MCF 10A (cell line): ENCODE measurements around the gene CERS6. TPM values are rescaled to one million over a fixed set of nuclear protein-coding genes. Genes with fewer than 3 reads are reported as not detected.

Experiments
- BruUV-seq: library from RNA; stranded (reverse); fragments of 400-500 nt; replicated peaks from 2 replicates; lab custom pipeline; 2021; lab: Mats Ljungman, UMichigan
- CTCF ChIA-PET: fragments of 300-600 bp; sonication (Branson Sonifier 250); formaldehyde crosslinking; extraction: SDS; loops from one replicate; lab custom pipeline; 2021; ENCODE audit warnings: antibody characterized with exemption, inconsistent platforms; lab: Yijun Ruan, JAX
- POLR2A ChIA-PET: fragments of 300-600, 350-650 bp; sonication (Branson Sonifier 250); formaldehyde crosslinking; extraction: SDS; loops from one replicate; lab custom pipeline; 2020; ENCODE audit warnings: antibody characterized with exemption, inconsistent platforms; lab: Yijun Ruan, JAX
- DNase-seq: peaks from one replicate; pipeline ENCODE4 v3.0.0-alpha.2; 2018; ENCODE audit not compliant: unreplicated experiment
- H3K27ac Mint-ChIP-seq: one replicate; pipeline ENCODE4 v1.8.0; 2022; ENCODE audit warnings: mild to moderate bottlenecking, low read depth, mixed read lengths; ENCODE audit not compliant: unreplicated experiment
- H3K27me3 Mint-ChIP-seq: one replicate; pipeline ENCODE4 v1.8.0; 2022; ENCODE audit warnings: mixed read lengths; ENCODE audit not compliant: insufficient read depth, unreplicated experiment
- H3K36me3 Mint-ChIP-seq: one replicate; pipeline ENCODE4 v1.8.0; 2022; ENCODE audit warnings: mild to moderate bottlenecking, moderate library complexity, mixed read lengths; ENCODE audit not compliant: insufficient read depth, unreplicated experiment
- H3K4me1 Mint-ChIP-seq: one replicate; pipeline ENCODE4 v1.8.0; 2022; ENCODE audit warnings: mixed read lengths; ENCODE audit not compliant: insufficient read depth, unreplicated experiment
- H3K4me3 Mint-ChIP-seq: one replicate; pipeline ENCODE4 v1.8.0; 2022; ENCODE audit warnings: mild to moderate bottlenecking, moderate library complexity, mixed read lengths; ENCODE audit not compliant: unreplicated experiment
- H3K9me3 Mint-ChIP-seq: one replicate; pipeline ENCODE4 v1.8.0; 2022; ENCODE audit warnings: mixed read lengths; ENCODE audit not compliant: unreplicated experiment
- intact Hi-C: fragments of 100-400 bp; cut with micrococcal nuclease; formaldehyde crosslinking; loops from 2 replicates; pipeline ENCODE4 v1.14.1; 2022
- total RNA-seq: library from RNA; stranded (reverse); gene quantifications from 2 replicates; pipeline ENCODE4 v1.2.3, GENCODE V29; 2022
- TF ChIP-seq, protein P1 (sequence below): fragments of 200-600 bp; IDR thresholded peaks from one replicate; pipeline ENCODE4 v1.8.0; 2022; ENCODE audit warnings: antibody characterized with exemption, mild to moderate bottlenecking; ENCODE audit not compliant: unreplicated experiment

CERS6 gene
- total RNA-seq, 1 experiment from 2014 or later, result 27.4 TPM

DNA sequence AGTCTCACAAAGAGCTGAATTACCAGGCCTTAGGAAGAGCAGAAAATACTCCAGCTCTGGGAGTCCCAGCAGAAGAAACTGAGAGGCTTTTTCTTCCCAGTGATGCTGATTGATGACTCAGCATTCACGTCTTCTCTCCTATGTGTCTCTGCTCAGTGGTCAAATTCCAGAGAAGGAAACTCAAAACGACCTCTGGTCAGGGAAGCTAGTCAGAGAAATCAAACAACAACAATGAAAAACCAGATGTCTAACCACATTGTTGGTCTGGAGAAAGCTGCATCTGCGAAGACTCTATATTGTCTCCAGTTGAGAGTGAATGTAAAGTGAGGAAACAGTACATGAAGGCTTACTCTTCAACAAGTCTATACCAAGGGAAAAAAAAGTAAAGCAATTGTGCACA, 28.6 kb upstream of the CERS6 start:
- Mint-ChIP-seq H3K27ac (no peak overlapping the region), H3K36me3 (no peaks in the 10 kb centered on the region), H3K9me3 (no peaks in the 10 kb centered on the region), H3K4me3 (no peak overlapping the region), H3K4me1 (no peaks in the 10 kb centered on the region), H3K27me3 (no peaks in the 10 kb centered on the region)
- ChIA-PET POLR2A (no interaction called here), CTCF (interaction anchor here (1.0 kb wide), 1 partner anchor 11 kb away, joined by 3 read pairs; no protein-coding TSS in a partner anchor)
- BruUV-seq, result no TSS peak
- TF ChIP-seq, protein P1, sequence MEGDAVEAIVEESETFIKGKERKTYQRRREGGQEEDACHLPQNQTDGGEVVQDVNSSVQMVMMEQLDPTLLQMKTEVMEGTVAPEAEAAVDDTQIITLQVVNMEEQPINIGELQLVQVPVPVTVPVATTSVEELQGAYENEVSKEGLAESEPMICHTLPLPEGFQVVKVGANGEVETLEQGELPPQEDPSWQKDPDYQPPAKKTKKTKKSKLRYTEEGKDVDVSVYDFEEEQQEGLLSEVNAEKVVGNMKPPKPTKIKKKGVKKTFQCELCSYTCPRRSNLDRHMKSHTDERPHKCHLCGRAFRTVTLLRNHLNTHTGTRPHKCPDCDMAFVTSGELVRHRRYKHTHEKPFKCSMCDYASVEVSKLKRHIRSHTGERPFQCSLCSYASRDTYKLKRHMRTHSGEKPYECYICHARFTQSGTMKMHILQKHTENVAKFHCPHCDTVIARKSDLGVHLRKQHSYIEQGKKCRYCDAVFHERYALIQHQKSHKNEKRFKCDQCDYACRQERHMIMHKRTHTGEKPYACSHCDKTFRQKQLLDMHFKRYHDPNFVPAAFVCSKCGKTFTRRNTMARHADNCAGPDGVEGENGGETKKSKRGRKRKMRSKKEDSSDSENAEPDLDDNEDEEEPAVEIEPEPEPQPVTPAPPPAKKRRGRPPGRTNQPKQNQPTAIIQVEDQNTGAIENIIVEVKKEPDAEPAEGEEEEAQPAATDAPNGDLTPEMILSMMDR, result no peak
- intact Hi-C loops, result no loop called here
- no peak for DNase-seq

DNA sequence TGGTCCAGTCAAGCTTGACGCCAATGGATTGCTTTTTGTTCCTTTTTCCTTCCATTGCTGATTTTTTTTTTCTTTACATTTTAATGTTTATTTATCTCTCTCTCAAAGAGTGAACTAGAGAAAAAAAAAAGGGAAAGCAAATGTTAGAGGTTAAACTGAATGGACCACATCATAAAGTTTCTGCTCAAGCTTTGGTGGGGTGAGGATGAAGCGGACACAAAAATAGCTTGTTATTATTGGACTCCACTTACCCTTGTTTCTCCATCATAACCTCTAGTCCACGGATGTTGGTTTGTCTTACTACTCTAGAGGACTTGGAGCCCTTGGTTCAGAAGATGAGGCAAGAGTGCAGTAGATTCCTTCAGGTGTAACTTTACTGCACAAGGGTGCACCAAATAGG, 27.6 kb upstream of the CERS6 start:
- no TSS peak for BruUV-seq
- ChIA-PET CTCF (no interaction called here), POLR2A (no interaction called here)
- TF ChIP-seq, protein P1, result no peak
- no peak overlapping the region for H3K4me3 Mint-ChIP-seq
- DNase-seq, result no peak
- intact Hi-C loops, result no loop called here
- H3K4me1 Mint-ChIP-seq, result no peaks in the 10 kb centered on the region
- H3K27ac Mint-ChIP-seq, result no peak overlapping the region
- no peaks in the 10 kb centered on the region for H3K27me3 Mint-ChIP-seq
- no peaks in the 10 kb centered on the region for H3K9me3 Mint-ChIP-seq
- no peaks in the 10 kb centered on the region for H3K36me3 Mint-ChIP-seq

DNA sequence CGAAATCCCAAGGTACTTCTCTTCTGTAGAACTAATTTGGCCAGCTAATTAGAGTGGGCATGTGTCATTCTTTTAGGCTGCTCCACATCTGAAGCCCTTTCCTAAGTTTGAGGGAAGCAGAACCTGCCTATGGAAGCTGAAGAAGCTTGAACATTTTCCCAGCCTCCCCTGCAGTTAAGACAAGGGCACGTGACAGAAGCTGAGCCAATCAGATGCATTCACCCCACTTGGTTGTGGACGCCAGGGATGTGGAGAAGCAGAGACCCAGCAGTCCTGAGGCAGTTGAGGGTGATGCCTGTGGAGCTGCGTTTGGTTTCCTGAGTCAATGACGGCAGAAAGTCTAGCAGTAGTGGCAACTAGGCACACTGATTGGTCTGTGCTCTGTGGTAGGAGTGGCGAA, 26.1 kb upstream of the CERS6 start:
- Mint-ChIP-seq H3K9me3 (no peaks in the 10 kb centered on the region), H3K4me3 (no peak overlapping the region), H3K27ac (no peak overlapping the region), H3K36me3 (no peaks in the 10 kb centered on the region), H3K27me3 (no peaks in the 10 kb centered on the region), H3K4me1 (no peaks in the 10 kb centered on the region)
- TF ChIP-seq, protein P1, result no peak
- ChIA-PET POLR2A (interaction anchor here (0.6 kb wide), 2 partner anchors 10 to 13 kb away, joined by 3 to 4 read pairs; no protein-coding TSS in a partner anchor), CTCF (interaction anchor here (0.5 kb wide), 1 partner anchor 37 kb away, joined by 3 read pairs; no protein-coding TSS in a partner anchor)
- no TSS peak for BruUV-seq
- no peak for DNase-seq
- intact Hi-C loops, result no loop called here

DNA sequence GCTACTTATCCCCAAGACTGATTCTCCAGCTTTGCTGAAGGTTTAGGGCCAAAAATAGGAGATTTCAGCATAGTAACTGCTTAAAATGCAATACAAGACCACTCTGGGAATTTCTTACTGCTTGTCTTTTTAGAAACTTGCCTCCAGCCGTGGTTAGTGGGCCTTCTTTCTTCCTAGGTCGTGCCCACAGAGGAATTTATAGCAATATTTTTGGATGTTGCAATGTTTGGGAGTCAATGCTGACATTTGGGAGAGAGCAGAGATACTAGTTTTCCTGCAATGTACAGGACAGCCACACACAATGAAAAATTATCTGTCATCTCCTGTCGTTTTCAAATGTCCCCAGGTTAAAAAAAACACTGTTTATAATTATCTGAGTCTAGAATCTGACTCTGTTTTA, 25.6 kb upstream of the CERS6 start:
- TF ChIP-seq, protein P1, result no peak
- Mint-ChIP-seq H3K27ac (no peak overlapping the region), H3K9me3 (no peaks in the 10 kb centered on the region), H3K27me3 (no peaks in the 10 kb centered on the region), H3K4me1 (no peaks in the 10 kb centered on the region), H3K4me3 (no peak overlapping the region), H3K36me3 (no peaks in the 10 kb centered on the region)
- ChIA-PET CTCF (interaction anchor here (0.5 kb wide), 1 partner anchor 38 kb away, joined by 3 read pairs; no protein-coding TSS in a partner anchor), POLR2A (no interaction called here)
- DNase-seq, result no peak
- BruUV-seq, result no TSS peak
- intact Hi-C loops, result no loop called here
